SHP77 (cell line): ENCODE measurements around the gene AGXT.

ENCODE experiments used
- DNase-seq, 2 experiments: peaks; one replicate each; lab custom pipeline; 2025; lab: John Stamatoyannopoulos, UW

Gene AGXT

DNA sequence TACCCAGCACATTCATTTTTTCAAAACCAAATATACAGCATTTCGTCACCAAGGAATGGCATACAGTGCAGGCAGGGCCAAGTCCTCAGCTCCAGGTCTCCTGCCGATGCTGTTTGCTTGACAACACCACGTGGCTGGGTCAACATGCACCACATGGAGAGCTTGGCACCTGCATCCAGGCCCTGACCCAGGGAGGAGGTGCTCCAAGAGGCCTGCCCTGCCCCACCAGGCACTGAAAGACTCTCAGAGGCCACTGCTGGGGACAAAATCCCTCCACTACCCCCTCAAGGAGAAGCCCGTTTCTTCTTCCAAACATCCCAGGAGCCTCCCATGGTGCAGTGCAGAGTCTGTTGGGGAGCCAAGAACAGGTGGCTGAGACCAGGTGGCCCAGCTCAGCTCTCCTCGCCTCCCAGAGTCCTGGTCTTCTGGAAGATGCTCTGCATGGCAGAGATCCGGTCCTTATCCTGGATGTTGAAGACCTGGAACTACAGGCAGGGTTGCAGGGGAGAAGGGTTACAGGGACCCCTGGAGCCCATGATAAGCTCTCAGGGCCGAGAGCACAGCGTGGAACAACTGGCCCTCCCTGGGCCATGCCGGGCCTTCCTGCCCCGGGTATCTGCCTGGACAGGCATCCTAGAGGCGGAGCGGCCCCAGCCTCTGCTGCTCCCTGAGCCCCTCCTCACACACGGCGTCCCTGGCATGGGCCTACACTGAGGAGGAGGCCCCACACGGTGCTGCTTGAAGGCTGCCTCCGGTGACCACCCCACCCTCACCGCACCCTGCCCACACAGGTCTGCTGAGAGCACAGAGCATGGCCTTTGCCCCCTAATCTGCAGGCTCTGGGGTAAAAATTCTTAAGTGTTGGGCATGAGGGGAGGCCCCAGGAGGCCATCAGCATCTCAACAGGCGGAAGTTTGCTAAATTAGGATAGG is 18.3 kb downstream of the AGXT start:
- peak; percentile 38 to 68 for DNase-seq

DNA sequence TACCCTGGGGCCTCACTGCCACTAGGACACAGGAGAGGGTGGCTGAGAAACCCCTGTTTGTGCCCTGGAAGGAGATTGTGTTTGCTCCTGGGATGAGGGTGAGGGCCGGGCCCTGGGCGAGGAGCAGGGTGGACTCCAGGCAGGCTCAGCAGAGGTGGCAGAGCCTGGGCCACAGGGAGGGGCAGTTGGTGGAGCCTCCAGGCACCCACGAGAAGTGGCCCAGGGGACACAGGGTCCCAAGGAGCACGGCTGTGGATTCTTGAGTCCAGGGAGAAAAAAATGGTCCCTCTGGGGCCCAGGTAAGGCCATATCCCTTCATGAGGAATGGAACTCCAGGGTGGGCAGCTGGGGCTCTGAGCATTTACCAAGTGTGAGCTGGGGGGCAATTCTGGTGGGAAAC is 19.0 kb downstream of the AGXT start:
- DNase-seq, result no peak

DNA sequence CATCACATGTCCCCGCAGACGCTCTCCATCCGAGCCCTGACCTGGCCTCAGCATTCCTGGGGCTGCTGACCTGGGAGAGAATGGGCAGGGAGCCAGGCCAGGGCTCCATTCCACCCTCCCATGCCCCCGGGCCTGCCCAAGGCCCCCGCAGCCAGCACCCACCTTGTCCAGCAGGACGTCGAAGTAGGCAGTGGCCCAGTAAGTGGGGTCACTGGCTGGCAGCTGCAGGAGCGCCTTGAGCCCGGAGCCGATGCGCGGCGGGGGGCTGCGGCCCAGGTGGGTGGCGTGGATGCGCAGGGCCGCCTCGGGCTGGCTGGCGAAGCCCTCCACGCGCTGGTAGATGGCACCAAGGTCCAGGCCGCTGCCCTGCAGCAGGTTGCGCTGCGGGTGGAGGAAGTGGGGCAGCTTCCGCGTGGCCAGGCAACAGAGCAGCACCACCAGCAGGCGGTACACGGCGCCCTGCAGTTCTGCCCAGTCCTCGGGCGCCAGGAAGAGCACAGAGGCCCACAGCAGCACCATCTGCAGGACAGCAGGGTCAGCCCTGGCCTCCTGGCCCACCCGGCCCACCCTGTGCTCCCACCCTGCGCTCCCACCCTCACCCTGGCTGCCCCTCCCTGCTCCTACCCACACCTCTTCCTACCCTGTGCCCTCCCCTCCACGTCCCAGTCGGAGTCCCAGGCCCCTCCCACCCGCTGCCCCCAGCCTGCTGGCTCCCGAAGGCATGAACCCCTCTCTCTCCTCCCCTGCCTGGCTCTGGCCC is 19.7 kb downstream of the AGXT start:
- no peak for DNase-seq

DNA sequence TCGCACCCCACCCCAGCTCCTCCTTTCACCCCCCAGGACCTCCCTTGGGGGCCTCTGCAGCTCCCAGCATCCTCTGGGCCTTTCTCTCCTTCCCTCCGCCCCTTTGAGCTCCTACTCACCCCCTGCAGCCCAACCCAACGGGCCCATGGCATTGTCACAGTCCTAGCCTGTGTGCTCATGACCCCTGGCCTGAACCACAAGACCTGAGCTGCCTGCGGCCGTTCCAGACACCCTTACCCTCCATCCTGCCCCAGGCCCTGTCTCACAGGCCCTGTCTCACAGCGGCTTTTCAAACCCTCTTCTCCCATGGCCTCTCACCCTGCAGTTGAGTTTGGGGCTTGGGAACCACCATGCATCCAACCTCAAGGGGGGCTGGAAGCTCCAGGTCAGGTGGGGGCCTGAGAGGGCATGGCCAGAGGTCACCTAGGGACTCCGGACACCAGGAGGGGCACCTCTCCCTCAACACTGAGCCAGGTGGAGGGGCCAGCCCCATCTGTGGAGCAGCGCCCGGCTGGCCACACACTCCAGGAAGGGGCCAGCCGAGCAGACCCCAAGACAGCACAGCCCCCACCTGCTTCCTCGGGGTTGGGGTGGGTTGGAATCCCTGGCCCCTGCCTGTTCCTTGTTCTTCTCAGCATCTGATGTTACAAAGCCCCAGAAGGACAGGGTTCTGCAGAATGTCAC is 20.4 kb downstream of the AGXT start:
- no peak for DNase-seq

DNA sequence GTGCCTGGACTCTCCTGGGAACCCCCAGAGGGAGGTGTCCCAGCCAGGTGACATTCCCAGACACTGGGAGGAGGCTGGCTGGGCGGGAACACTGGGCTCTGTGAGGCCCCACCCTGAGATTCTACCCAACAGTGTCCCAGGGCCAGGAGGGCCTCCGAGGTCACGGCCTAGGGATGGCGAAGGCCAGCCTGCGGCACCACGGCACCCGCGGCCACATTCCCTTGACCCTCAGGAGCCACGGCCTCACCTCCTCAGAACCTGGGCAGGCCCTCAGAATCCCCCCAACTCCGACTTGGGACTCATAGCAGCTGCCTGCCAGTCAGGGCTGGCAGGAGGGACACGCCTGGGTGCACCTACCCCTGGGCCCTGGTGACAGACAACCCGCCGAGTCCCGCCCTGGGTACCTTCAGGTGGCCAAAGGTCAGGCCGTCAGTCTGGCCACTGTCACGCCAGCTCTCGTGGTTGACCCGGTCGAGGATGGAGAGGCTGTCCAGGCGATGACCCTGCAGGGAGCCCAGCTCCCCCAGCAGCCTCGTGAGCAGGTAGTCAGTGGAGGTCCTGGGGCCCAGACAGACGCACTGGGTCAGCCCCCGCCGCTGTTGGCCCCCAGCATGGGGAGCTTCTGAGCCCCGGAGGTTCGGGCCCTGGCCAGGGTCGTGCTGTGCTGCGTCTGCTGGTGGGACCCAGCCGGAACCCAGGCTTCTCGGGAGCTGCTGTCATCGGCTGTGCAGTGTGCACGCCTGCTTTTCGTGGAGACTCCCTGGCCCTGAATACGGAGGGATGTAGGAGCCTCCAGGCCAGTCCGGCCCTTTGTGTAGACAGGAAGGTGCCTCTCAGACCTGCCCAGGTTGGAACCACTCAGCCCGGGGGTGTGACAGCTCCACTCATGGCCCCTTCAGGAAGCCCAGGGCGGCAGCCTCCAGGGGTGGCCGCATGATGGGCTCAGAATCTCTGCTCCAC is 21.3 kb downstream of the AGXT start:
- DNase-seq, result no peak

DNA sequence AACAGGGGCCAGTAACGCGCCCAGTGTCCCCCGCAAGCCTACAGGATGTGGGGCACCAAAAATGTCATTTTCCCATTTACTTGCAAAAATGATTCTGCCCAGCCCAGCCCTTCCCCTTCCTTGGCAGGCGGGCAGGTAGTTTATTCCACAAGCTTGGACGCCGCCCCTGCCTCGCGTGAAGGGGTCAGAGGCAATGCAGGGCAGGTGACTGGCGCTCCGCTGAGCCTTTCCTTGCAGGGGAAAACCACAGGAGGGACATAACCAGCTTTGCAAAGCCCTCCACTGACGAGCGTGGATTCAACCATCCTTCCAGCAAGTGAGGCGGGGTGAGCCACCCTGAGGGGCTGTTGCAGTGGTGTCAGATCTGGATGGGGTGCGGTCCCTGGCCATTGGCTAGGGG is 22.1 kb downstream of the AGXT start:
- DNase-seq, result no peak

DNA sequence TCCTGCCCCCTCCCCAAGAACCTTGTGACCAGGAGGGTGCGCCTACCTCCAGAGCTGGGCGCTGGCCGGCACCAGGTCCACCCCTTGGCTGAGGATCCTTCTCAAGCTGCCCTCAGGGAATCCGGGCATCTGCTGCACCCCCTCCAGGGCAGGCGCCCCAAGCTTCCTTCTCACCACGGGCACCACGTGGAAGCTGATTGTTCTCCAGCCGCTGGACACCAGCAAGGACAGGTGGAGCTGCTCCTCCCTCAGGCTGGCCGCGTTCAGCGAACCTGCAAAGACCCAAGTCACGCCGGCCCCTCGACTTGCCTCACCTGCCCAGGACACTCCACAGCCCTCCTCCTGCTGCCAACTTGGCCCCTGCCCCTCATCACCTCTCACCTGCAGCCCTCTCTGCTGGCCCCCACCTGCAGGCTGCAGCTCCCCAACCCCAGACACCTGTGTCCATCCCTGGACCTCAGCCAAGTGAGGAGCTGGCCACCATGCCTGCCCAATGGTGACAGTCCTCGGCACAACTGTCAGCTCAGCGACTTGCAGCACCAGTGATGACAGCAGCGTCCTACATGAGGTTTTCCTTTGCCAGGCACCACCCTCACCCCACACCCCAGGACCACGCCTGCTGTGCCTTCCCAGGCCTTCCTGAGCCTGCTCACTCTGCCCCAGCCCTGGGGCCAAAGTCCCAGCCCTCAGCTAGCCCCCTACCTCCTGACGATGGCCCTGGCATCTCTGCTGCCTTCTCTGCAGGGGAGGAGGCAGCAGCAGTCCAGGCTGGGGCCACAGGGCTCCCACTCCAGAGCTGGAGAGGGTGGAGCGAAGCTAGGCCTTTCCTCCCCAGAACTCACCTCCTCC is 23.1 kb downstream of the AGXT start:
- DNase-seq, result no peak

DNA sequence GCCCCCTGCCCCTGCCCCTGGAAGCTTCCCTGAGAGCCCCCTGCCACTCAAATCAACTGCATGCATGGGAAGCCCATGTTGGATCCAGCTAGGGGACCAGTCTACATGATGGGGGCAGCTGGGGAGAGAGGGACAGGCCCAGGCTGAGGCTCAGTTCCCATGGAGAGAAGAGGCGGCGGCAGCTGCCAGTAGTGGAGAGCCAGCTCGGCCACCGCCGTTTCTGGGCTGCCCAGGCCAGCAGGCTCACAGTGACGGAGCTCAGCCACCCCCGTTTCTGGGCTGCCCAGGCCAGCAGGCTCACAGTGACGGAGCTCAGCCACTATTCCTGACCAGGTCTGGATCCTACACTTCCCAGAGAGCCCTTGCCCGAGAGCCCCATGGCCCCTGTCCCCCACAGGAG is 23.7 kb downstream of the AGXT start:
- DNase-seq, result peak; percentile 17 to 57

DNA sequence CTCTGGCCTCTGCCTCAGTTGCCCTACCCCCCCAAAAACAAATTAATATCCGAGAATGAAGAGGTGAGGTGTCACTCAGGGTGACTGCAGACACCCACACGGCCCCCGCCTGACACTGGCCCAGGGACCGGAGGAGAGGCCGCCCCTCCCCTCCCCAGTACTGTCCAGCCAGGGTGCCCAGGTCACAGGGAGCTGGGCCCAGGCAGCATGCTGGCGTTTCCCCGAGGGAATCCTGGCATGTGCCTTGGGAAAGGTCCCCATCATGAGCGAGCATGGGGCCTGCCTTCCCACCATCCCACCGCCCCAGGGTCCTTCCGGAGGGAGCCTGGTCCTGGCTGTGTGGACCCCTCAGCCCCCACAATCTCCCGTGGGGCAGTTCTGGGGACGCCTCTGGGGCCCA is 24.3 kb downstream of the AGXT start:
- DNase-seq, result no peak

DNA sequence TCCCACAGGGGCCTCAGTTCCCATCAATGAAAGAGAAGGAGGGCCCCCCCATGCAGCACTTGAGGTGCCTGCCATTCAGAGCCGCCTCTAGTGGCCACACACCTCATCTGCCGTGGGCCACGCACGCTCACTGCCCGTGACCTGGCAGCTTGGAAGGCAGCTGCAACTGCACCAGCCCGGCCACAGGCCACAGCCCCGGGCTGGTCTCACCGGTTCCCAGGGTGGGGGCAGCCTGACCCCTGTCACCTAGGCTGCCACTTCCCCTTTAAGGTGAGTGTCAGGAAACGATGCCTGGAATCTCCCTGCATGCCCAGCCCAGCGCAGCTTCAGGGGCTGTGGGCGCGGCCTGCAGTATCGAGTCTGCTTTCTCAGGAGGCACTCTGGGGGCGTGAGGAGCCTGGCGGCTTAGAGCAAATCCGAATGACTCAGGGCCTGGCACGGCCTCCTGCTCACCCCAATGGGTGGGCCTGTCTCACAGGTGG is 24.8 kb downstream of the AGXT start:
- DNase-seq, result peak; percentile 37 to 40

DNA sequence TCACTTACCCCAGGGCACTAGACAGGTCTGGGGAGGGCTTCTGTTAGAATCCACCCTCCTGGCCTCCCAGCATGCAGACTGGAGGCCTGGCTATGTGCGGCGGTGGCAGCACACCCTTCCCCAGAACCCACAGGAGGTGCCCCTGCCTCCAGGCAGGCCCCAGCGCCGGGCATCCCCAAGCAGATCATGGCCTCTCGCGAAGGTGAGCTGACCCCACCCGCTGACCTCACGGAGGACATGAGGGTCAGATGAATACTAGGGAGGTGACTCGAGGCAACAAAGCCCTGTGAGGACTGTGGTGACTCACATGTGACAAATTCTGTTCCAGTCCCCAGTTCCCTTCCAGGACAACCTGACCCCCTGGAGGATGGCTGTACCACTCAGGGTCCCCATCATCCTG is 25.4 kb downstream of the AGXT start:
- no peak for DNase-seq

DNA sequence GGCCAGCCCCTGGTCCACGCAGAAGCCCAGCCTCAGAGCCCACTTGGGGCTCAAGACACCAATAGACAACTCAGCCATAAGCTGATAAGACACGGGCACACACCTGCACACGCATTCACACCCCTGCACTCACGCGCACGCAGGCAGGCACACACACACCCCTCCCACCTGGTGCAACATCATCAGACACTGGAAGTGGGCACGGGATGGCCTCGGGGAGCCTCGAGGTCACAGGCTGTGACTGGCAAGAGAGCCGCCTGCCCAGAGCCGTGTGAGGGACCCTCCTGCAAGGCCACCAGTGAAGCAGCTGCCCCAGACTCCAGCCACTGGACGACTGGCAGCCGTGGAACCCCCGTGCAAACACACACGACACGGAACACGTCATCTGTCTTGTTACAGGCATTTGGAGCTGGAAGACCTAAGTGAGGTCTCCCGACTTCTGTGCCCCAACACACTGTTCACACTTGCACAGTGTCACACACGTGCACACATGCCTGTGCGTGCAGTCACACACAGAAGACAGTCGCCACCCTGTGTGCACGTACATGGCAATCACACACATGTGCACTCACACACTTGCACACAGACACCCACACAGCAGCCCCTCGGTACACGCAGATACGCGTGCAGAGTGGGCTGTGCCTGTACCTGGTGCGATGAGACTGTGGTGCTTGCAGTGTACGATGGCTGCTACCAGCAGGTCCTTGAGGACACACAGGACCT is 26.4 kb downstream of the AGXT start:
- DNase-seq, result no peak

DNA sequence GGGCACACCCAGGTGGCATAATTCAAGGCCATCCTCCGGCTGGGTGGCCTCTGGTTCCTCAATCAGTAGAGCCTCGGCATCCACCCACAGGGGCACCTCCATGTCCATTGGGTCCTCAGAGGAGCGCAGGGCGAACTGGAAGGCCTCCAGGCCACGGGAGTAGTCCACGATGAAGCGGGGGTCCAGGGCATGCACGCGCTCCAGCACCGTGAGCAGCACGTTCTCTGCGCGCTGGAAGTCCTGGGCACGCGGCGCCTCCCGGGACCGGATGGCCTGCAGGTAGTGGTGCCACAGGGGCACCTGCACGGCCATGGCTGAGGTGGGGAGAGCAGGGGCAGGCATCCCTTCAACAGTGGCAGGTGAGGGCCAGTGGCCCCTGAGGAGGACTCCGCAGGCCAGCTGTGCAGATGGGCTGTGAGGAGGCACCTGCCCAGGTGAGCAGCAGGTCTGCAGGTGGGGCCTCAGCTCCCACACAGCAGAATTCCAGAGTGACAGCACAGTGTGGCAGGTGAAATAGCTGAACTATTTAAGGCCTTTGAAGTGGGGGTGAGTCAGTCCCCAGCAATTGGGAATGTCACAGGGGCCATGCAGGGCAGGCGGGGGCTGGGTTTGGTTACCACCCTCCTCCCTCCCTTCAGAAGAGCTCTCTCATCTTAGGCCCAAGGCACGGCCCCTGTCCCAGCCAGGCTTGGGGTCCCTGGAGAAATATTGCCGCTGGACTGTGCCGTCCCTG is 27.2 kb downstream of the AGXT start, which contains the start of gene MAB21L4:
TSS of gene MAB21L4 (minus strand) at position 501 of the 733 bp plus-strand sequence. CDS start at position 342, 159 bp downstream.
- DNase-seq, result no peak

DNA sequence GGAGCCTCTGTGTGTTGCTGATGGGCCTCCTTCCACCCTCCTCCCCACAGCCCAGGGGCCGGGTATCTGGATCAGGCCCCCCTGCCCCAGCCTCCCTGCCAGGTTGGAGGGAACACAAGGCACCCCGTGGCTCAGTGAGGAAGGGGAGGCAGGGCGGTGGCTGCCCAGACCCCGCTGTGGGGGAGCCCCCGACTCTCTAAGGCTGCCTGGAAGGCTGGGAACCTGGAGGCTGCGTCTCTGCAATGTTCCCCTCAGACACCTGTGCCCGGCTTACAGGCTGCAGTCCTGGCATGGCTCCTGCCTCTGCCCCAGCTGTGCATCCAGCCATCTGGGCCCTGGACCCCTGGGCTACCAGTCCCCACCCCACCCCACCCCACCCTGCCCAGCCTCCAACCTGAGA is 27.8 kb downstream of the AGXT start:
- DNase-seq, result no peak

DNA sequence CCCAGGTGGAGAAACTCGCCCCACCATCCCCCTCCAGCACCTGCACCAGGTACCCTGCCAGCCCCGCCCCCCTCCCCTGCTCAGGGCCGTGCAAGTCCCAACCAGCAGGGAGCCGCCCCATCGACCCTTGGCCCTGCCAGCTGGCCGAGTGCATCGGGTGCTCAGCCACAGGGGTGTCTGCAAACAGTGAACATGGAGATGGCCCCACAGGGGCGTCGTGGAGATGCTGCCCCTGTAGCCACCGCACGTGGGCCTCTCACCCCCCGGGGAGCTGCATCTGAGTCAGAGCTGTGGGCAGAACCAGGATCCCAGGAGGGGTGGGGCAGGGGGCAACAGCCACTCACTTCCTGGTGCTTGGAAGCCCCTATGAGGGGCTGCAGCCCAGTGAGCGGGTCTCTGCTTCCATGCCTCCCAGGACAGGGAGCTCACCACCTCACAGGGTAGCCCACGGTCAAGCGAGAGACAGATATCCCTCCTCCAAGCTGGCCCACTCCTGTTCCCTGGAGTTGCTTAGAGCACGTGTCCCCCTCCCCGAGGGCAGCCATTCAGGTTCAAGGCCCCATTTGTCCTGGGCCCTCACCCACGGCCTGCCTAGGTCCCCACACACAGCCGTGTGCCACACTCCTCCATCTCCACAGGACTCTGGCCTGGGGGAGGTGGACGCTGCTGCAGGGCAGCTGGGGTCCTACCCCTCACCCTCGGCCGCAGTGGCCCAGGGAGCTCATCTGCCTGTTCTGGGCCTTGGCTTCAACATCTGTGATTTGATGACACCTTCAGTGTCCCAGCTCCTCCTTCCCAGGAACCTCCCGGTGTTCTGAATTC is 28.5 kb downstream of the AGXT start:
- DNase-seq, result peak in 1 of 2 experiments; percentile 55

DNA sequence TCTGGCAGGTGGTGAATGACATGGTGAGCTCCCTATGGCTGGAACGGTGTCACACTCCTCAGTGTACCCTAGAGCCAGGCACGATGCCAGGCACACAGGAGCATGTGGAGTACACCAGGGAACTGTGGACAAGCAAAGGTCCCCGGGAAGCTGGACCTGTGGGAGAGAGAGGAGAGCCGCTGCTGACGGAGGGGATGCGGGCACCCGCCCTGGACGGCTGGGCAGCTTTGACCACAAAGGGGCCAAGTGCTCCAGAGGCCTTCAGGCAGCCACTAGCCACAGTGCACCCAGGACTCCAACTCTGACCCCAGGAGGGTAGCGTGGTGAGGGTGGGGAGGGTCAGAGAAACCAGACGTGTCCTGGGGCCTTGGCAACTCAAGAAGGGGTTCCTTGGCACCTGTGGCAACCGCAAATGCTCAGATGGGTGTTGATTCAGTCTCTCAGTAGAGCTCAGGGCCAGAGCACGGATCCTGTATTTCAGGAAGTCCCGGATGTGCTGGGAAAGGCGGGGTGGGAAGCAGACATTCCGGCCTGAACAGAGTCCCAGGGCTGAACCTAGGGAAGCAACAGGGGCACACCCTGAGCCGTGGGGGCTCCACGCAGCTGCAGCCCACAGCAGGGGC is 29.6 kb downstream of the AGXT start:
- no peak for DNase-seq

DNA sequence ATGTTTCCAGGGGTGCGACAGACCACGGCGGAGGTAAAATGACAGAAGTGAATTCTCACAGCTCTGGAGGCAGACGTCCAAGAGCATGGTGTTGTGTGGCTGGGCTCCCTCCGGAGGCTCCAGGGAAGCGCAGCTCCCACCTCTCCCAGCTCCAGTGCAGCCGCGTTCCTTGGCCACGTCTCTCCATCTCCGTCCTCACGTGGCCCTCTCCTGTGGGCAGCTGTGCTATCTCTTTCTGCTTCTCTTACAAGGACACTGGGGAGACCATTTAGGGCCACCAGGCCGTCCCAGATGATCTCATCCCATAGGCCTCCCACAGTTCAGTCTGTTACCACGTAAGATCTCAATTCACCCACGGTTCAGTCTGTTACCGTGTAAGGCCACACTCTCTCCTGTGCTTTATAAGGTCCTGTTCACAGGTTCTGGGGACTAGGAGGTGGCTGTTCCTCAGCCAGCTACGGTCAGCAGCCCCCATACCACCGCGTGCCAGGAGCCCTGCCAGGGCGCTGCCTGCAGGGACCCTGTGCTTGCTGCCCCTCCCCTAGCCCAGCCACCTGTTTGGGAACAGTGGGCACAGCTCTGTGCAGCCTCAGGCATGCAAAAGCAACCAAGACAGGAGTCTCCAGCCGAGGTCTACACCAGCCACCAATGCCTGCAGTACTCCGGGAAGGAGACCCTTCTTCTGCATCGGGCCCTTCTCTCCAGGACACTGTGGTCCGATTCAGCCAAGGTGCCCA is 30.3 kb downstream of the AGXT start:
- DNase-seq, result no peak
